NCI-H2107 treated with DMSO at 0.1 percent for 48 hours (cell line): ENCODE measurements around the gene MITF.

ENCODE experiments used
- DNase-seq: peaks from one replicate; lab custom pipeline; 2025; ENCODE audit not compliant: unreplicated experiment; lab: John Stamatoyannopoulos, UW

MITF gene

DNA sequence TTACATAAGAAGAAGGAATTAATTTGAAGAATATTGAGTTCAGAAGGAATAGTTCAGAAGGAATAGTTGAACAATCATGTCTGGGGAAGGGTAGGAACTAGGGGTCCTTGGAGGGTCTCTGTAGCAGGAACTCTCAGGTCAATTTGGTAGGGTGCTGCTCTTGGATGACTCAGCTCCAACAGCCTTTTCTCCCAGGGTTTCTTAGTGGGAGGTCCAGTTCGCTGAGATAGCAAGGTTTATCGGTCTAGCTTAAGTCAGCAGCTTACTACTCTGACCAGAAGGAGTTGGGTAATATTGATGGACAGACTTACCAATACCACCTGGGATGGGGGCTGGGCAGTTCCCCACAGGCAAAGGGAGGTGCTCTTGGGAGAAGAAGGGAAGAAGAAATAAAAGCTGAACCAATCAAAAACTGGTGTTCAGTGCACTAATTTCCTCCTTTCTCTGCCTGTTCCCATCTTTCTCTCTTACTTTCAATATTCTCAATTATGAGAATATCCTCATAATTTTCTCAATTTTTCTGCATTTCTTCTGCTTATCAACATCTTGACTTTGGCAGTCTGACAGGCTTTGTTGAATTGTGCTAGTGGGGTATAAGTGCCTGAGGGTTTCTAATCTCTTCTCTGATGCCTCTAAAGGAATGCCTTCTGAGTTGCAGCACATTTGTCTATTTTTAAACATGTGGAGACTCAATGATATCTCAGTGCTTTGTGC, 14.4 kb upstream of the MITF start:
- DNase-seq = no peak

DNA sequence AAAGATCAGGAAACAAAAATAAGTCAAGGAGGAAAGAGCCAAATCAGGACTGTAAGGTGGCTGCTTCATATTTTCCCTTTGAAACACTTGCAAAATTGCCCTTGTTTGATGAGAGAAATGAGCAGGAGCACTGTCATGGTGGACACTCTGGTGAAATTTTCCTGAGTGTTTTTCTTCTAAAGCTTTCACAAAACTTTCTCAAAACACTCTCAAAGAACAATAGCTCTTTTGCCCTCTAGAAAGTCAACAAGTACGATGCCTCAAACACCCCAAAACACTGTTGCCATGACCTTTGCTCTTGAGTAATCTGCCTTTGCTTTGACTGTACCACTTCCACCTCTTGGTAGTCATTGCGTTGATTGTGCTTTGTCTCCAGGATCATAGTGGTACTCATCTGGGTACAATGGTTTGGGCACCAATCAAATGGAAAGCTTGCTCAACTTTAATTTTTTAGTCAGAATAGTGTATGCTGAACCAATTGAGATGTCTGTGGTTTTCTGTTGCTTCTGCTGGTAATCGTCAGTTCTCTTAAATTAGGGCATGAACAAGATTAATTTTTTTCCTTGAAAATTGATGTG, 13.2 kb upstream of the MITF start:
- DNase-seq = no peak

DNA sequence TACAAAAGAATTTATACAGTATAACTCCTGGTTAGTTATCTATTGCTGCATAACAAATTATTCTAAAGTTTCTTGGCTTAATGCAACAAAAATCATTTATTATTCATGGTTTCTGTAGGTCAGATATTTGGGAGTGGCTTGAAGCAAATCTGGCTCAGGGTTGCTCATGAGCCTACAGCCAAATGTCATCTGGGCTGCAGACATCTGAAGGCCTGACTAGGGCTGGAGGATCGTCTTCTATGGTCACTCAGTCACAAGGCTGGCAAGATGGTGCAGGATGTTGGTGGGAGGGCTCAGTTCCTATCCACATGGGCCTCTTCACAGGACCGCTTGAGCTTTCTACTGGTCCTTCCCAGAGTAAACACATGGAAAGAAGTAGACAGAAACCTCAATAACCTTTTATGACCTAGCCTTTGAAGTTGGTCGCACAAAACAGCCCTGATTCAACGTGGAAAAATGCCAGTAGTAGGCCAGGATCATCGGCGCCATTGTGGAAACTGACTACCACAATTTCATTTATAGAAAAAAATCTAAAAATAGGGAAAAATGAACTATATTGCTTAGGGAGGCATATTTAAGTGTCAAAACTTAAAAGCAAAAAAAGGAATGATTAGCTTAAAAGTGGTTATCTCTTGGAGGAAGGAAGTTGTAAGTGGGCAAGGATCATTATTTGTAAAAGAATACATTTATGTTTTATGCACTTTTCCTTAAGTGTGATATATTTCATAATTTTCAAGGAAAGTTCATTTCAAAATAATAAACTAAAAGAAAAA, 9.9 kb upstream of the MITF start:
- no peak for DNase-seq

DNA sequence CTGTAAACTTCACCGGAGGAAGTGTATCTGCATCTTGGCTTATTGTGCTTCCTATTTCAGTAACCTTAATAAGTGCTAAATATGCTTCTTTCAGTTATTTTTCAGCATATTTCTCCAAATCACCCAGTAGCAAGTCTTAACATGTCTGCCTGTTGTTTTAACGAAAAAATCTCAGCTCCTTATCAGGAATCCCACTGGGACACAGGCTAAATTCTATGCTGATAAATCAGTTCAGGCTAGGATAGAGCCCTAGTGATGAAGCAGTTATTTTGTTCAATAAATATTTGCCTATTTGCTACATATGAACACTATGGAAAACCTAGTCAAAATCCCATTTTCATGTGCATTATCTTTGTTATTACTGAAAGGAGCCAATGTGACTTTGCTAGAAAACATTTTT, 8.2 kb upstream of the MITF start:
- no peak for DNase-seq

DNA sequence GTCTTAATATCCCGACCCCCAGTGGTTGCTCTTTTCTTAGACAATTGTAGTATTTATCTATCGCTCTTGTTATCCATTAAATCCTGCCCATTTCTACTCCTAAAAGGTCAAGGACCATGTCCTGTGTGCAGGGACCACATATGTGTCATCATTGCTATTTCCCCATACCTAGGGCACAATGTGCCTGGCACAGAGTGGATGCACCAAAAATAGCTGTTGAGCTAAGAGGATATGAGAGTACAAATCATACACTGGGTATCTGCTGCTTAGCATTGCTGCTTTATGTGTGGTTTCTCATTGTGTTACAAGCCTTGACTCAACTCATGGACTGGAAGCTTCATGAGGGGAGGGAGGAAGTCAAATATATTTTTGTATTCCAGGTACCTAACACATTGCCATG, 3.4 kb upstream of the MITF start:
- DNase-seq = no peak

DNA sequence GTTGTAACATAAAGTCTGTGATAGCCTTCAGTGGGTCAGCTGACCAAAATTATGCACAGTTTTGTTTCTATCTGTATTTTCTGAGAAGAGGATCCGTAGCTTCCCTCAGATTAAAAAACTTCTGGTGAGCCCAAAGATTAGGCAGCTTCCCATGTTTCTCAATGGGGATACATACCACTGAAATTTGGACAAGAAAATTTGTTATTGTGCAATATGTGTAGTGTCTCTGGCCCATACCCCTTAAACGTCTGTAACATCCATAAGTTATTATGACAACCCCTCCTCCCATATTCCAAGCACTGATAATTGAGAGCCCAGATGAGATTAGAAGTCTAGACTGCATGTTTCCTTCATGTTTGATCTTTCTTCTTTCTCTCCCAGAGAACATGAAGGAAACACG, 1.9 kb upstream of the MITF start:
- no peak for DNase-seq

DNA sequence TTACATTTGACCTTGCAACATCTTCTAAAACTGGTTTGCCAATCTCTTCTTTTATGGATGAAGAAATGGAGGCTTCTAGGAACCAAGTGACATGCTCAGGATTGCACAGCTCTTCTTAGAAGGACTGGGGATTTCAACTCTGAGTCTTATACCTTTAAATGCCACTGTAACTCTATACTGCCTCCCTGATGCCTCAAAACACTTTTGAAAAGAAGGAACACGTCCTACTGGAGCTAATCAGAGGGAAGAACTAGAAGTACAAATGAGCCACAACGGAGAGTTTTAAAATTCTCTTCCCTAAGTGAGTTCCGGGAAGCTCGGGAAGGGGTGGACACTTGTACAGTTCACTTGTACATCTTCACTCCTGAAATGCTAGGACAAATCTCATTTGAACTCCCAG, 949 bp upstream of the MITF start:
- DNase-seq = no peak

DNA sequence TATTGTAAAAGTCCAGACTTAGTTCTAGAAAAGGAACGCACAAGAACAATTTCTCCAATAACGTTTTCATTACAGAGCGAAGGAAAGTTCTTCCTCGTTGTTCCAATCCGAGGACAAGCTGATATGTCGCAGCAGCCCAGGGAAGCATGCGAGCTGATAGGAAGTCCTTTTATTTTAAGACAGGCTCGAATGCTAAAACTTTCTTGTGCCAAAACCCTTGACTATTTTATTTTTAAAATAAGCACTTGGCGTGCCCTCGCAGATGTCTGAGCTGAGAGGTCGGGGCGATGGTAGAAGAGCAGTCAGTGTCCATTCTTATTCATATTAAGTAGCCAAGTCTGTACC, 433 bp upstream of the MITF start:
- no peak for DNase-seq

DNA sequence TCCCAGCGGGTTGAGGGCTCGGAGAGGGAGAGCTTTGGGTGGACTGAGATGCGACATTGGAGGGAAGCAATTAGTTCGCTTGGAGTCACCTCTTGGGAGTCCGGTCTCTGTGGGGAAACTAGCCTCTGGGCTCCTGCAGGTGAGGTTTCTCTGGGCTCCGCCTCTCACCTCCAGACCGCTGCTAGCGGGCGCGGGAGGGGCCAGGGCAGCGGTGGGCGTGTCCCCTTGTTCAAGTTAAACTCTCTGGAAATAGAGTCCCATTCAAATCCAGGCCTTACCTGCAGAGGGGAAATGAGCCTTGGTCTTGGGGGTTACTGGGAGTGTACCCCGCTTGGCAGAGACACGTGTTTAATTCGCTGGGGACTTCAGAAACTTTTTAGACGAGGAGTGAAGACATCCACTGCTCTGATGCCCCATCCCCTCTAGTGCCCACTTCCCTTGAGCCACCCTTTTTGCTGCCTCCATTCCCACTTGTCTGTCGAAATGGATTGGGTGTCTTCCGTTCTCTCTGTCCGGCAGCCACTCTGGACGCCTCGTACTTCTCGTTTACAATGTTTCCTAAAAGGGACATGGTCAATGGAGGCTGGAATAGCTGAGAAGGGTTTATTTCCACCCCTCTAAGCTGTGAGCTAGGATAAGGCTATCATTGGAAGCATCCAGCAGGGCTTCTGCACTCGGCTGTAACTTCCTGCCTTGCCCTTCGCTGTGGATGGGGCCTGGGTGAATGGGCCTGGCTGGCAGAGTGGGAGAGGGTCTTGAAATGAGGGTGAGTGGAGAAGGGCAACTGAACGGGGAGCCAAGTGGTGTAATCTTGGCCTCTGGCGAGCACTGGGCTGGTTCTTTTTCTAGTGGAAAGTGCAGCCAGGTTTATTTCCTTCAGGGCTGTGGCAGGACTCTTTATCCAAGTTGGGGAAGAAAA, 1.1 kb downstream of the MITF start:
- DNase-seq = no peak

DNA sequence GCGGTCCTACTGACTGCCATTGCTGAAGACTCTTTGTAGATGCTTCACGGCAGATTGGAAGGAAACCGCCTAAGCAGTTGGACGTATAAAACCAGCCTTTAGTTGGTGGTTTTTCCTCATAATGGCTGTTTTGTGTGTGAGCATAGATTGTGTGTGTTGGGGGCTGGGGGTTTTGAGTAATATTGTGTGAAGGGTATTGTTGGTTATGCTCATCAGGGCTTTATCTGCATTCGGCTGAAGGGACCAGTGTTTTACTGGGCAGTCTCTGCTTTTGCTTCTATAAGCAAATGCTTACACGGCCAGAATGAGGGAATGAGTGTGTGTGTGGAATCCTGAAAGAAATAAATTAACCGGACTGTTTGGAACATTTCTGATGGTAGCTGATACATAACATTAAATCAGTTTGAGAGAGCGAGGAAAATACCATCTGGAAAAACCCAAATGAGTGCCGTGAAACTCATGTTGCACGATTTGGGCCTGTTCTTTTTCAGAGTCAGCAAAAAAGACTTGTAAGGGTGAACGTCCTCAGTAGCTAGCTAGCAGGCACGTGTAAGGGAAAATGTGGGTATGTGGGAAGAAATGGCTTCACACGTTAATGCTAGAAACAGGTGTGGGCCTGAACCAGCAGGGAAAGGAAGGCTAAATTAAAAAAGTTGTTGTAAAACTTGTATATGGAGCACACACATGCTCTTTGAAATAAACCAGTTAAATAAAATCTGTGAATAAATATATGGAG, 1.9 kb downstream of the MITF start:
- no peak for DNase-seq

DNA sequence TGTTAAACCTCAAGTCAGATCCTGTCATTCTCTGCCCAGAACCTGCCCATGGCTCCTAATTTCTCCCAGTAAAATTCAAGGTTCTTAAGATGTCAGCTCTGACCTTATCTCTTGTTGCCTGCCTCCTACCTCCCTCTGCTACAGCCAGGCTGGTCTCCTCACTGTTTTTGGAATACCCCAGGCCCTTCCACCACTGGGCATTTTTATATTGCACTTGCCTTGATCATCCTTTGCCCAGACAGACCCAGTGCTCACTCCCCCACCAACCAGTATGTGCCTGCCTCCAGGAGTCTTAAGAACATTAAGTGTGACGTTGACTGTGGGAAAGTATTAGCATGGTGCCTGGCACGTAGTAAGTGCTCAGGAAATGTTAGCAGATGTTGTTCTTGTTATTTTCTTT, 3.1 kb downstream of the MITF start:
- DNase-seq = no peak

DNA sequence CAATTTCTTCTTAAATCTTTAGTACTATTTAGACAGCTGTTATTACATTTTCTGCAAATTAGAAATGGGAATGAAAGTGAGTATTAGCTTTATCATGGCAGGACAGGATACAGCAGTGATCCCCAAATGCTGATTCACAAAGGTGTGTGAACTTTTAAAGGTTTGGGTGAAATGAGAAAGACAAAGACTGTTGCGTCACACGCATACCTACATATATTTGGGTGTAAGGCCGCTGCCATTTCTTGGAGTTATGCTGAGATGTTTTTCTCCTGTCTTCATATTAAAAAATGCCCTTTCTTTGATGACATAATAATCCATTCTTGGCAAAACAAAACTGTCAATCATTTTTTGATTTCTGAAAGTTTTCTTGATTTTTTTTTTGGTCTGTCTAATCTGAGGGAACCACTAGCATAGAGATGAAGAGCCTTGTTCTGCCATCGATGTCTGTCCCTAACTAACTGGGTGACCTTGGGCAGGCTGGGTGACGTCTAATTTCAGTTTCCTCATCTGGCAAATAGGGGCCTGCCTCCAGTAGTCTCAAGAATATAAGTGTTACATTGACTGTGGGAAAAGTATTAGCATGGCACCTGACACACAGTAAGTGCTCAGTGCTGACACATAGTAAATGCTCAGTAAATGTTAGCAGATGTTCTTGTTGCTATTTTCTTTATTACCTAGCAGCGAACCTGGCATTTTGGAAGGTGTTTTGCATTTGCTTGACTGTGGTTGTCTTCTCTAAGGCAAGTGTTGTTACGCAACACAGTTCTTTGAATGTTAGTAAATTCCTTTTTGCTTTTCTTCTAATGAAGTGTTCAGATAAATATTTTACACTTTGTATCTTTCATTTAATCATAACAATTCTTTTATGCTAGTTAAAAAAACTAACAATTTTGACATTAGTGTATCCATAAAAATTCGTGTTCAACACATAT, 5.0 kb downstream of the MITF start:
- no peak for DNase-seq

DNA sequence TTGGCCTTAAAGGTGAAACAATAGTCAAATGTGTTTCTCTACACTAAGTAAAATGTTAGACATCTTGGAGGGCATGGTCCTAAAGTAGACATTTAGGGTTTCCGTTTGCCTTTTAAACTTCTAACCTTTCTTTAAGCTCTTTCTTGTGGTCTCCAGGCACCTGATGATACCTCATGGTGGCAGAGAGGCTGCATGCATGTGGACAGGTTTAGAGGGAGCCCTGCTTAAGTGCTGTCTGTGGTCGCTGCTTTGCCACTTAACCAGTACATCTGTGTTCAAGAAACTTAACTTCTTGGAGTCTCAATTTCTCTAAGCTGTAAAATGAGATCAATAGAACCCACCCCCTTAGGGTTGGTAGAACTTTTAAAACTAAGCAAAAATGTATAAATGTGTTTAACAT, 6.2 kb downstream of the MITF start:
- DNase-seq = no peak

DNA sequence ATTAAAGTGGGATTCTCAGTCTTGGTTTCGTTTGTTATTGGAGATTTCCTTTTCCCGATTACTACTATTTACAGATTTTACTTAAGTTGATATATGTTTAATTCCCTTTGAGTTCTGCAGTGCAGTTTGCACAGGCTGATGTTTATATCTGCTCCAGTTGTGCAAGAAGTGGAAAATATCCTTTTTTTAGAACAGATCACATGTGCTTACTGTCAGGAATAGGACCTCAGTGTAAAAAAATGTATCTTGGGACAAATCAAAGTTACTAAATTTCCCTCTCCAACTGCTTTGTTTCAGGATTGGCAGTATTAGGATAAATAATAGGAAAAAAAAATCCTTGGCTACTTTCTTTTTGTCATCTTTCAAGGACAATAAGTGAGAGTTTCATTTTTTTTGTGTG, 6.9 kb downstream of the MITF start:
- no peak for DNase-seq

DNA sequence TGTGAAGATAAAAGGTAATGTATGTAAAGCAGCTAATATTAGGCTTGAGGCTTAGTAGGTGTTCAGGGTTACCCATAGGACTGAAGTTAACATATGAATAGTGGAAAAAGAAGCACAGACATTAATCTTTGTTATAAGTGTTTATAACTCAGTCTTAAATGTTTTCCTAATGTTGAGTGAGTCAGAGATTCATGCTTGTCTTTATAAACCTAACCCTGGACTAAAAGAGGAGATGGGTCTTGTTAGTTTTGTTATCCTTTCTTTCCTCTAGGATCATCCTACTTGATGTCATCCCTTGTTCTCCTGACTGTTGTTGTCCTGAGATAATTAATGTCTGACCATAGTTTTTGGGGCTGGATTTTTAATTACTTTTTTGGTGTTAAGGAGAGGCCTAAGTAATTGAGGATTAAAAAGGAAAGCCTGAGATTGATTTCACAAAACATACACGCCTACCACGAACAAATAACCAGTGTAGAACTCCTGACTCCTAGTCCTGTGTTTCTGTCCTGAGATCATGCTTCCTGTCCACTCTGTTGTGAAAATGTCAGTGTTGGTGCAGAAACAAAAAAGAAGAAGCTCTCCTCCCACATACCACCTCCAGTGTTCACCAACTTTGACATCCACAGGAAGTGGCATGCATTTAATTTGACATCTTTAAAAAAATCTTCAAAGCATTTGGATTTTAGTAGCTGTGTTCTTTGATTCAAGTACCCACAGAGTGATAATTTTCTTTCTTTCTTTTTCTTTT, 8.4 kb downstream of the MITF start:
- no peak for DNase-seq

DNA sequence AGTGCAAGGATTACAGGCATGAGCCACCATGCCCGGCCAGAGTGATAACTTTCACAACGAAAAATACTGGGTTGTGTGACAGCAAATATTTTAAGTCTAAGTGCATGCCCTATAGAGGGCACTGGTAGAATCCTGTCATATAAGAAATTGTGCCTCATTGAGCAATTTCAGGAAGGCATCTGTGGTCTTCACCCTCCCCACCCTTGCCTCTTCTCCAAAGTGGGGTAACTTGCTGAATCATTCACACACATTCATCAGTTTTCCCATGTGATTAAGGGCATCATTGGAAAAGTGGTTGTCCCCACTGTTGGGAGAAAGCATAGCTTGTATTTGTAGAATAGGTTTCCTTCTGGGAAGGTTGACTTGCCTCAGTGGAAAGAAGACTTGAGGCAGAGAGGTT, 9.2 kb downstream of the MITF start:
- DNase-seq = no peak

DNA sequence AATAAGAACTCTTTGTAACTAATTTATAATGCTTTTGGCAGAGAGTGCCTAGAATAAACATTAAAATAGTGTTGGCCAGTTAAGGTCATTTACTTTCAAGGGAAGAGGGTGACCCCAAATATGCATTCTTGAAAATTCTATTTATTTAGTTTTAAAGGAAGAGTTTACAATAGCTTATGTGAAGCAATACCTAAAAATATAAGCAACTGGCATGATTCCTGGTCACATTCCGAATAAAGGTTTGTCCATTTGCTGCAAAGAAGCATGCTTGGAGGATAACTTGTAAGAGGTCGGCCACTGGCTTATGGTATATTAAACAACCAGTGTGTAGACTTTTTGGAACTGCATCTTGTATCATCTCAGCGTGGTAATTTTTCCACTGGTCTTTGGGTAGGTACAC, 10.2 kb downstream of the MITF start:
- no peak for DNase-seq

DNA sequence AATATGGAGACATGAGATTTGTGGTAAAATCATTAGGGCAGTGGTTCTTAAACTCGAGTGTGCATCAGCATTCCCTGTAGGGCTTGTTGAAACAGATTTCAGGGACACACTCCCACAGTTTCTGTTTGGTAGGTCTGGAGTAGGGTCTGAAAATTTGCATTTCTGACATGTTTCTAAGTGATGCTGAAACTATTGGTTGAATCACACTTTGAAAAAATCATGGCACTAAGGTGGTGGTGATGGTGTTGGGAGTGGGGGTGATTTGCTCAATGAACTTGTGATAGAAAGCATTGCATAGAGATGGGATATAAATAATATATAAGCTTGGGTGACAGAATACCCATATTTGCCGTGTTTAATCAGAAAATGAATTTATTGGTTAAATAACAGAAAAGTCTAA, 11.3 kb downstream of the MITF start:
- DNase-seq = no peak

DNA sequence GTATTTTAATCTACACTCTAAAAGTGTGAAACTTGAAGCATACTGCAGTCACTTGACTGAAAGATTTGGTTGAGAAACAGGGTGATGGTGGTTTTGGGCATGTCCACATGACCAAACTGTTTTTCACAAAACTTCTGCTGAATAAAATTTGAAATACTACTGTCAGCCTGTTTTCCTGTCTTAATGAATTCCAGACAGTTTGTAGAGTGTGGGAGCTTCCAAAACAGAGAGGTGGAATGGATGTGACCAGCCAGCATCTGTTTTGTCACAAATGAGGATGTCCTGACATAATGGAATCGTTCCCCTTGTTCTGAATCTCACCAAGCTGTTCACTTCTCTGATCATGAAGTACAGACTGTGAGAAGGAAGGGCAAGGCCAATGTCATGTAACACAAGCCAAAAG, 11.8 kb downstream of the MITF start:
- no peak for DNase-seq
